Lung (tissue), 16 donors: ENCODE measurements around the gene NPVF. TPM values are rescaled to one million over a fixed set of nuclear protein-coding genes. Genes with fewer than 3 reads are reported as not detected.

Experiments used
- ATAC-seq: fragments of 200-7000 bp; cut with Tn5 transposase; one replicate; pipeline ENCODE4 v1.9.1; 2020; ENCODE audit warnings: moderate number of reproducible peaks; ENCODE audit not compliant: insufficient read depth, low FRiP score
- DNase-seq, 3 donors: peaks; one replicate each; pipeline ENCODE4 v3.0.0-alpha.2; 2013 to 2017
- H3K27ac ChIP-seq, 2 donors: one replicate each; pipeline ENCODE4 v1.5.1; 2013; ENCODE audit warnings: mild to moderate bottlenecking in 2 of 2, moderate library complexity in 2 of 2, control low read depth in 1 of 2, inconsistent platforms in 1 of 2, low read depth in 1 of 2, low read length in 1 of 2
- H3K27me3 ChIP-seq, 3 donors: one replicate each; pipeline ENCODE4 v1.5.1; 2013; ENCODE audit warnings: low read length in 2 of 3; ENCODE audit not compliant: control insufficient read depth in 3 of 3, insufficient read depth in 3 of 3
- H3K36me3 ChIP-seq, 4 donors: one replicate each; pipeline ENCODE4 v1.5.1; 2013; ENCODE audit warnings: low read length in 4 of 4, mild to moderate bottlenecking in 1 of 4, moderate library complexity in 1 of 4; ENCODE audit not compliant: control insufficient read depth in 4 of 4, insufficient read depth in 4 of 4
- H3K4me1 ChIP-seq, 5 donors: one replicate each; pipeline ENCODE4 v1.5.1; 2013; ENCODE audit warnings: low read length in 5 of 5, mild to moderate bottlenecking in 2 of 5, moderate library complexity in 1 of 5; ENCODE audit not compliant: control insufficient read depth in 5 of 5, insufficient read depth in 5 of 5
- H3K4me3 ChIP-seq: one replicate; pipeline ENCODE4 v1.5.1; 2013; ENCODE audit warnings: mild to moderate bottlenecking, control low read depth, moderate library complexity
- H3K9ac ChIP-seq, 2 donors: one replicate each; pipeline ENCODE4 v1.5.1; 2013; ENCODE audit warnings: low read length in 2 of 2, control low read depth in 1 of 2; ENCODE audit not compliant: insufficient read depth in 1 of 2
- H3K9me3 ChIP-seq, 4 donors: one replicate each; pipeline ENCODE4 v1.5.1; 2013; ENCODE audit warnings: low read length in 3 of 4, mild to moderate bottlenecking in 1 of 4, moderate library complexity in 1 of 4; ENCODE audit not compliant: control insufficient read depth in 4 of 4, insufficient read depth in 3 of 4
- WGBS, 2 donors: extraction: QIAGEN DNeasy Blood & Tissue Kit; methylation state at CpG; one replicate each; pipeline ENCODE4 v1.1.7; 2013; 5-methylcytosine and 5-hydroxymethylcytosine counted together
- long read RNA-seq, 5 donors: transcript quantifications; one replicate each; lab custom pipeline, GENCODE V29; 2026
- polyA plus RNA-seq, 2 donors: library from polyadenylated mRNA; stranded (reverse); fragments of 200-250 nt; gene quantifications; one replicate each; pipeline ENCODE4 v1.2.1, GENCODE V29; 2013
- total RNA-seq, 2 donors: library from RNA; depleted of rRNA in 1 of 2; stranded (reverse); fragments of >200 nt in 1 of 2; gene quantifications; one replicate each; pipeline ENCODE4 v1.2.1, GENCODE V29; 2014 to 2021
- TF ChIP-seq, protein P1 (sequence below): IDR thresholded peaks from 2 replicates; pipeline ENCODE4 v1.5.1; 2012; ENCODE audit warnings: mild to moderate bottlenecking; ENCODE audit errors: control extremely low read depth, extremely low read depth
- donor health status: control.
- donor health status: control.
- donor health status: Bipolar disorder and iron deficiency.
- donor health status: healthy.
- donor health status: DM: yes; HTN: yes; CAD: no.

NPVF gene
- not detected for total RNA-seq
- polyA plus RNA-seq, result not detected
- long read RNA-seq, donor 1, result 0 reads
- long read RNA-seq, donor 2, result 0 reads
- long read RNA-seq, donor 3, result 0 reads
- long read RNA-seq, donor 4, result 0 reads
- long read RNA-seq, donor 5, result 0 reads

DNA sequence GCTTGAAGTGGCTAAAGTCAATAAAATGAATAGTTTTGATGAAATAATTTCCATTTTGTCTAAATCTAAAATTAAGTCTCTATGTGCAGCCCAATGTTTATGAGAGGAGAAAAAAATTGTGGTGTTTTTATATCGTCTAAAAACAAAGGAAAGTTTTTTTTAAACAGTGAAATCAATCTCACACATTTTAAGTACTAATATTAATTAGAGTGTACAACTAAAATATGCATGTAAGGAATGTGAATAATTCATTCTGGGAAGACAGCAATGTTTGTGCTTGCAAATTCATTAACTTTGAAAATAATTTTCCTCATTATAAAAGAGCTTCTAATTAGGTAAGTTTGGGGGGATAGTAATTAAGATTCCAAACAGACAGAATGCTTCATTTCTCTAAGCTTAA, at the start of gene NPVF:
Gene NPVF, minus strand, starts transcription at position 101 of the 400 bp plus-strand sequence. Its CDS starts 47 bp downstream, at position 54.
- H3K36me3 ChIP-seq, result no peaks in the 10 kb centered on the region
- H3K27me3 ChIP-seq, result no peaks in the 10 kb centered on the region
- TF ChIP-seq, protein P1, sequence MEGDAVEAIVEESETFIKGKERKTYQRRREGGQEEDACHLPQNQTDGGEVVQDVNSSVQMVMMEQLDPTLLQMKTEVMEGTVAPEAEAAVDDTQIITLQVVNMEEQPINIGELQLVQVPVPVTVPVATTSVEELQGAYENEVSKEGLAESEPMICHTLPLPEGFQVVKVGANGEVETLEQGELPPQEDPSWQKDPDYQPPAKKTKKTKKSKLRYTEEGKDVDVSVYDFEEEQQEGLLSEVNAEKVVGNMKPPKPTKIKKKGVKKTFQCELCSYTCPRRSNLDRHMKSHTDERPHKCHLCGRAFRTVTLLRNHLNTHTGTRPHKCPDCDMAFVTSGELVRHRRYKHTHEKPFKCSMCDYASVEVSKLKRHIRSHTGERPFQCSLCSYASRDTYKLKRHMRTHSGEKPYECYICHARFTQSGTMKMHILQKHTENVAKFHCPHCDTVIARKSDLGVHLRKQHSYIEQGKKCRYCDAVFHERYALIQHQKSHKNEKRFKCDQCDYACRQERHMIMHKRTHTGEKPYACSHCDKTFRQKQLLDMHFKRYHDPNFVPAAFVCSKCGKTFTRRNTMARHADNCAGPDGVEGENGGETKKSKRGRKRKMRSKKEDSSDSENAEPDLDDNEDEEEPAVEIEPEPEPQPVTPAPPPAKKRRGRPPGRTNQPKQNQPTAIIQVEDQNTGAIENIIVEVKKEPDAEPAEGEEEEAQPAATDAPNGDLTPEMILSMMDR, result no peak
- WGBS, 2 donors, result 75 to 86% methylated on average over 1 of the region's 1 CpG
- ATAC-seq (no peak), DNase-seq (no peak)
- H3K9me3 ChIP-seq, result peaks cover 0 to 3% (median 1%) of the 10 kb centered on the region in 4 donors
- no peak within 1 kb of the TSS for H3K9ac ChIP-seq
- H3K4me3 ChIP-seq, result no peak within 1 kb of the TSS
- no peak within 1 kb of the TSS for H3K27ac ChIP-seq
- no peaks in the 10 kb centered on the region for H3K4me1 ChIP-seq

DNA sequence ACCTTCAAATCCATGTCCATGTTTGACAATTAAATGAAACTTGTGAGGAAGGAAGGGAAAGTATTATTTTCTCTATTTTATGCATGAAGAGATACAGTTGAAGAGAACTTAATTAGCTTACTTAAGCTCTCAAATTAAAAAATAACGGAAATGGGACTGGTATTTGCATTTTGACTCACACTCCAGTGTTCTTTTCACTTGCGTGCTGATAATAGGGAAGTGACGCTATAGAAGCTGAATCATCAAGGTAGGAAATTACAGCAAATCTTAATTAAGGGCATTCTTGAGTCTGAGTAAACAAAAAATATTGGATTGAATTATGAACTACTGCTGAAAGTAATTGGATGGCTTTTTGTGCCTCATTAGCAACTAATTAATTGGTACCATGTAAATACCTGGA, 44.0 kb upstream of the NPVF start:
- no peak overlapping the region for H3K4me3 ChIP-seq
- H3K9ac ChIP-seq, result no peak overlapping the region
- H3K4me1 ChIP-seq, result no peaks in the 10 kb centered on the region
- TF ChIP-seq, protein P1, result no peak
- no peaks in the 10 kb centered on the region for H3K27me3 ChIP-seq
- H3K9me3 ChIP-seq, result no peaks in the 10 kb centered on the region
- DNase-seq (no peak), ATAC-seq (no peak)
- 73 to 76% methylated on average over 3 of the region's 3 CpGs for WGBS, 2 donors
- no peaks in the 10 kb centered on the region for H3K36me3 ChIP-seq
- no peak overlapping the region for H3K27ac ChIP-seq

DNA sequence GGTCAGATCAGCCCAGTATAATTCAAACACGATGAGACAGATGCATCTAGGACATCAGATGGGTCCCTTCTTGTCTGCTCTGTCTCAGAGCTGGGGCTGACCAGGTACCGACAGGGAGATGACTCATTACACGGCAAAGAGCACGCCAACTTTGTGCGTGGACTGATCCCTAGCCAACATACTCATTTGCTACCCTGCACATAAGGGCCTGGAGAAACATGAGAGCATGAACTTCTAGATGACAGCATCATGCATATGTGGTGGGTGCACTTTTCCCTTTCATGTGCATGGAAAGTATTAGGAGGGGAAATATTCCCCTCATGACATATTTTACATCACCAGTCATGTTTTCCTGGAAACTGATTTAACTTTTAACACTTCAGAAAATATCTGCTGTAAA, 35.1 kb upstream of the NPVF start:
- no peaks in the 10 kb centered on the region for H3K27me3 ChIP-seq
- ATAC-seq (no peak), DNase-seq (no peak)
- no peak overlapping the region for H3K27ac ChIP-seq
- H3K9ac ChIP-seq, result no peak overlapping the region
- TF ChIP-seq, protein P1, result no peak
- WGBS, 2 donors, result 94 to 96% methylated on average over 5 of the region's 5 CpGs
- no peak overlapping the region for H3K4me3 ChIP-seq
- H3K36me3 ChIP-seq, result no peaks in the 10 kb centered on the region
- H3K9me3 ChIP-seq, result no peaks in the 10 kb centered on the region
- peaks cover 0 to 25% (median 0%) of the 10 kb centered on the region in 5 donors for H3K4me1 ChIP-seq

DNA sequence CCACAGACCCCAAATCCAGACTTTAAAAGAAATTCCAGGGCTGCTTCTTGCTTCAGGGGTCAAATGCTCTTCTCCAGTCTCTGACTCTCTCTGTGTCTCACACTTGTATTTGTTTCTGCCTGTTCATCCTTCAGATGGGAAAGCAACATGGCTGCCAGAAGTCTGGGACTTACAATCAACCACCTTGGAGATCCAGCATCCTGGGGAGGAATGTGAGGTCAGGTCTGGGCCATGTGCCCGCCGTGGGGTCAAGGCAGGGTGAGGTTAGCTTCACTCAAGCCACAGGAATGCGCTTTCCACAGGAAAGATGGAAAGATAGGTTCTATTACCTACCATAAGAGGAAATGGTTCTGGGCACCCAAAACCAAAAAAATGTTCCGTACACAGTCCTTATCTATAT, 34.3 kb upstream of the NPVF start:
- Histone ChIP-seq H3K9me3 (no peaks in the 10 kb centered on the region), H3K27me3 (no peaks in the 10 kb centered on the region), H3K36me3 (no peaks in the 10 kb centered on the region), H3K9ac (no peak overlapping the region), H3K27ac (no peak overlapping the region), H3K4me1 (peaks cover 0 to 25% (median 0%) of the 10 kb centered on the region in 5 donors), H3K4me3 (no peak overlapping the region)
- TF ChIP-seq, protein P1, result no peak
- 64 to 83% methylated on average over 4 of the region's 4 CpGs for WGBS, 2 donors
- ATAC-seq (no peak), DNase-seq (no peak)
